Ovary (tissue), 9 donors: ENCODE results near the gene NINJ1. TPM values are rescaled to one million over a fixed set of nuclear protein-coding genes. Genes with fewer than 3 reads are reported as not detected.

Experiments
- DNase-seq, 5 donors: peaks; one replicate each; pipeline ENCODE4 v3.0.0-alpha.2; 2019 to 2020
- H3K27ac ChIP-seq, 2 donors: fragments of 200-600 bp; one replicate each; pipeline versions ENCODE4 v1.5.1 to v1.8.0; 2019 to 2022
- H3K27me3 ChIP-seq: fragments of 200-600 bp; one replicate; pipeline ENCODE4 v1.8.0; 2022
- H3K36me3 ChIP-seq: fragments of 200-600 bp; sonication (generic); one replicate; pipeline ENCODE4 v1.5.1; 2019
- H3K4me1 ChIP-seq: one replicate; pipeline ENCODE4 v1.8.1; 2013; ENCODE audit warnings: mild to moderate bottlenecking, moderate library complexity; ENCODE audit not compliant: insufficient read depth
- H3K4me3 ChIP-seq: fragments of 200-600 bp; sonication (generic); one replicate; pipeline ENCODE4 v1.5.1; 2017
- H3K9me3 ChIP-seq, 2 donors: fragments of 200-600 bp in 1 of 2; sonication (generic) in 1 of 2; one replicate each; pipeline versions ENCODE4 v1.5.1 to v1.8.1; 2013 to 2019; ENCODE audit warnings: mild to moderate bottlenecking in 1 of 2, moderate library complexity in 1 of 2
- CTCF ChIP-seq, 3 donors: fragments of 450-650 bp in 2 of 3; fragments of 200-600 bp in 1 of 3; IDR thresholded peaks; one replicate each; pipeline versions ENCODE4 v1.5.1 to v1.8.0; 2016 to 2022; ENCODE audit warnings: antibody characterized with exemption in 3 of 3, mild to moderate bottlenecking in 1 of 3
- EP300 ChIP-seq: sonication (generic); formaldehyde crosslinking; IDR thresholded peaks from one replicate; pipeline ENCODE4 v1.6.1; 2017; ENCODE audit warnings: antibody characterized with exemption
- POLR2A ChIP-seq: fragments of 450-650 bp; IDR thresholded peaks from one replicate; pipeline ENCODE4 v1.6.1; 2017; ENCODE audit warnings: antibody characterized with exemption, mild to moderate bottlenecking, moderate library complexity
- WGBS, 3 donors: extraction: QIAGEN DNeasy Blood & Tissue Kit in 1 of 3; methylation state at CpG; one replicate each; pipeline versions ENCODE4 v1.1.5 to v1.1.7; 2013 to 2017; 5-methylcytosine and 5-hydroxymethylcytosine counted together
- intact Hi-C, 4 donors: fragments of 100-400 bp; cut with DNase I; formaldehyde crosslinking; loops; one replicate each; pipeline versions ENCODE4 v1.11.0 to v1.15.1; 2022 to 2023
- polyA plus RNA-seq, 2 donors: library from polyadenylated mRNA; stranded (reverse); fragments of 200-250 nt in 1 of 2; fragments of 350-450 nt in 1 of 2; fragmentation: Illumina TruSeq in 1 of 2; extraction: RNeasy Lipid Tissue Mini Kit (QIAGEN cat#74804) in 1 of 2; gene quantifications; one replicate each; pipeline ENCODE4 v1.2.3, GENCODE V29; 2013 to 2014
- total RNA-seq, 7 donors: library from RNA; depleted of rRNA in 2 of 7; stranded (reverse); fragments of >200 nt in 2 of 7; fragmentation: NEBNext Ultra II Directional in 3 of 7; extraction: Animal tissue kit (Norgen Biotek cat#: 25700) in 3 of 7; gene quantifications; one replicate each; pipeline versions ENCODE4 v1.1.0 to v1.2.4, GENCODE V29; 2016 to 2023
- donor health status: DM: no; HTN: no; CAD: no; lungs with moderate emphysema.
- donor health status: DM: no; HTN: no; CAD: no.
- donor health status: Bipolar disorder and iron deficiency.
- donor health status: DM: yes; HTN: yes; CAD: no.
- donor health status: DM: no; HTN: no; CAD: no.
- donor health status: DM: yes; HTN: yes; CAD: no.

Gene NINJ1
- total and polyA plus RNA-seq, 9 donors = 7.5 to 75.2 (median 40.6) TPM

- intact Hi-C loops = loop anchor here in 3 of 4 donors (5.0 to 10.0 kb wide), 5 partner anchors 32 to 360 kb away; partner anchors contain the start of genes SUSD3 (in 2 of the 3), FAM120A (in 1 of the 3), FAM120AOS (in 1 of the 3) and NINJ1 (in 1 of the 3)
- no peaks in the 10 kb centered on the region for H3K27me3 ChIP-seq
- peak; percentile 71 to 82 (median 75) for DNase-seq
- peak overlapping the region; percentile 46 for H3K4me3 ChIP-seq
- H3K9me3 ChIP-seq = no peaks in the 10 kb centered on the region
- H3K4me1 ChIP-seq = peaks cover 20% of the 10 kb centered on the region
- H3K36me3 ChIP-seq = no peaks in the 10 kb centered on the region
- TF ChIP-seq CTCF (IDR thresholded peaks at IDR 0.05) (no peak), EP300 (no peak), POLR2A (no peak)
- H3K27ac ChIP-seq = peak overlapping the region; percentile 91 to 96
- WGBS, 3 donors = 39 to 50% (median 46%) methylated on average over 11 of the region's 11 CpGs
Measured at GRCh38 chr9:93094658-93095204, 39.3 kb downstream of the NINJ1 start.

- H3K9me3 ChIP-seq = no peaks in the 10 kb centered on the region
- TF ChIP-seq CTCF (IDR thresholded peaks at IDR 0.05) = no peak
- TF ChIP-seq EP300 = no peak
- TF ChIP-seq POLR2A = no peak
- DNase-seq = peak in 4 of 5 donors; percentile 23 to 47 (median 36)
- peak overlapping the region; percentile 91 to 96 for H3K27ac ChIP-seq
- WGBS, 3 donors = 67 to 81% (median 79%) methylated on average over 6 to 7 of the region's 7 CpGs
- intact Hi-C loops = loop anchor here in 2 of 4 donors (5.0 to 10.0 kb wide), 3 partner anchors 37 to 361 kb away; partner anchors contain the start of genes FAM120A (in 1 of the 2), FAM120AOS (in 1 of the 2) and SUSD3 (in 1 of the 2)
- no peaks in the 10 kb centered on the region for H3K36me3 ChIP-seq
- peaks cover 16% of the 10 kb centered on the region for H3K4me1 ChIP-seq
- no peaks in the 10 kb centered on the region for H3K27me3 ChIP-seq
- H3K4me3 ChIP-seq = no peak overlapping the region
Measured at GRCh38 chr9:93093877-93094657, 40.0 kb downstream of the NINJ1 start.

GRCh38 chr9:93093127-93093876 lies 40.7 kb downstream of the NINJ1 start:
- Histone ChIP-seq H3K27ac (peak overlapping the region; percentile 48 to 96), H3K9me3 (no peaks in the 10 kb centered on the region), H3K36me3 (no peaks in the 10 kb centered on the region), H3K4me3 (no peak overlapping the region), H3K4me1 (peaks cover 14% of the 10 kb centered on the region), H3K27me3 (no peaks in the 10 kb centered on the region)
- TF ChIP-seq EP300 (no peak), POLR2A (no peak), CTCF (IDR thresholded peaks at IDR 0.05) (no peak)
- 40 to 46% (median 43%) methylated on average over 11 of the region's 11 CpGs for WGBS, 3 donors
- peak; percentile 22 to 50 (median 42) for DNase-seq
- intact Hi-C loops = loop anchor here in 2 of 4 donors (5.0 to 10.0 kb wide), 3 partner anchors 36 to 361 kb away; partner anchors contain the start of genes FAM120A (in 1 of the 2), FAM120AOS (in 1 of the 2) and SUSD3 (in 1 of the 2)
